Measurements from ENCODE around the gene CHMP2B. TPM values are rescaled to one million over a fixed set of nuclear protein-coding genes. Genes with fewer than 3 reads are reported as not detected.
A peak's percentile ranks its signal among the peaks of the same experiment; 100 is the strongest.

Gene CHMP2B
- total RNA-seq = 35.8 TPM
- long read RNA-seq, transcript CHMP2B-201 (6 exons, 2,557 nt) = major isoform, 53 of 56 reads
- long read RNA-seq, partial matches to known transcripts = 0 of 56 reads
- long read RNA-seq, other reads (novel, unspliced or antisense) = 2 of 56 reads

GRCh38 chr3:87227104-87227834, at the start of gene CHMP2B:
Gene CHMP2B (plus strand): TSS chr3:87227309. CDS start chr3:87227523, 214 bp downstream.
- Histone ChIP-seq H3K27me3 (ENCODE audit: low read depth) (no peaks in the 10 kb centered on the region), H3K9me3 (replicated peaks) (no peaks in the 10 kb centered on the region), H3K4me1 (peaks cover 50% of the 10 kb centered on the region), H3K4me3 (peak within 1 kb of the TSS; percentile 98), H3K36me3 (no peaks in the 10 kb centered on the region), H3K27ac (replicated peaks) (peak within 1 kb of the TSS; percentile 93)
- peak; percentile 95 for DNase-seq
- TF ChIP-seq CTCF (IDR thresholded peaks at IDR 0.05; ENCODE audit: borderline replicate concordance) = no peak
- intact Hi-C loops (cut with micrococcal nuclease) = no loop called here

GRCh38 chr3:87179642-87180041, 47.5 kb upstream of the CHMP2B start:
- Histone ChIP-seq H3K27ac (replicated peaks) (no peak overlapping the region), H3K27me3 (ENCODE audit: low read depth) (no peaks in the 10 kb centered on the region), H3K36me3 (no peaks in the 10 kb centered on the region), H3K9me3 (replicated peaks) (no peaks in the 10 kb centered on the region), H3K4me3 (no peak overlapping the region), H3K4me1 (no peaks in the 10 kb centered on the region)
- intact Hi-C loops (cut with micrococcal nuclease) = no loop called here
- no peak for TF ChIP-seq CTCF (IDR thresholded peaks at IDR 0.05; ENCODE audit: borderline replicate concordance)
- no peak for DNase-seq

GRCh38 chr3:87181551-87181950, 45.6 kb upstream of the CHMP2B start:
- no peak for DNase-seq
- intact Hi-C loops (cut with micrococcal nuclease) = no loop called here
- no peaks in the 10 kb centered on the region for H3K4me1 ChIP-seq
- H3K9me3 ChIP-seq (replicated peaks) = no peaks in the 10 kb centered on the region
- H3K27ac ChIP-seq (replicated peaks) = no peak overlapping the region
- H3K27me3 ChIP-seq (ENCODE audit: low read depth) = no peaks in the 10 kb centered on the region
- no peak for TF ChIP-seq CTCF (IDR thresholded peaks at IDR 0.05; ENCODE audit: borderline replicate concordance)
- no peak overlapping the region for H3K4me3 ChIP-seq
- H3K36me3 ChIP-seq = no peaks in the 10 kb centered on the region

GRCh38 chr3:87182023-87182422, 45.1 kb upstream of the CHMP2B start:
- H3K4me1 ChIP-seq = no peaks in the 10 kb centered on the region
- no peak for DNase-seq
- no peak overlapping the region for H3K27ac ChIP-seq (replicated peaks)
- H3K4me3 ChIP-seq = no peak overlapping the region
- no peak for TF ChIP-seq CTCF (IDR thresholded peaks at IDR 0.05; ENCODE audit: borderline replicate concordance)
- no peaks in the 10 kb centered on the region for H3K27me3 ChIP-seq (ENCODE audit: low read depth)
- no peaks in the 10 kb centered on the region for H3K9me3 ChIP-seq (replicated peaks)
- intact Hi-C loops (cut with micrococcal nuclease) = no loop called here
- no peaks in the 10 kb centered on the region for H3K36me3 ChIP-seq

- Histone ChIP-seq H3K4me1 (no peaks in the 10 kb centered on the region), H3K27ac (replicated peaks) (no peak overlapping the region), H3K4me3 (no peak overlapping the region), H3K27me3 (ENCODE audit: low read depth) (peaks cover 4% of the 10 kb centered on the region), H3K9me3 (replicated peaks) (no peaks in the 10 kb centered on the region), H3K36me3 (no peaks in the 10 kb centered on the region)
- intact Hi-C loops (cut with micrococcal nuclease) = no loop called here
- no peak for DNase-seq
- TF ChIP-seq CTCF (IDR thresholded peaks at IDR 0.05; ENCODE audit: borderline replicate concordance) = no peak
These were observed 40.4 kb upstream of the CHMP2B start for GRCh38 chr3:87186608-87187159.

Data from left ventricle myocardium inferior (tissue), 1 donor.